DND-41 (cell line): Measurements from ENCODE around the gene SHMT2.

Source experiments
- ATAC-seq: fragments of 200-7000 bp; cut with Tn5 transposase; 3 replicates; pipeline ENCODE4 v1.9.1; 2021; ENCODE audit warnings: low read depth; ENCODE audit not compliant: insufficient read depth
- DNase-seq: peaks from one replicate; pipeline ENCODE4 v3.0.0-alpha.2; 2020
- H2AFZ ChIP-seq: 2 replicates; pipeline ENCODE4 v1.6.0; 2012; ENCODE audit warnings: low read depth, low read length
- H3K27ac ChIP-seq: 2 replicates; pipeline ENCODE4 v1.5.1; 2012; ENCODE audit warnings: low read length, inconsistent platforms
- H3K27me3 ChIP-seq: fragments of 200-600 bp; sonication (generic); 2 replicates; pipeline ENCODE4 v1.6.0; 2012; ENCODE audit warnings: low read length, mild to moderate bottlenecking, inconsistent platforms; ENCODE audit not compliant: insufficient read depth, poor library complexity
- H3K36me3 ChIP-seq: 2 replicates; pipeline ENCODE4 v1.5.1; 2012; ENCODE audit warnings: low read length, inconsistent platforms; ENCODE audit not compliant: insufficient read depth
- H3K4me1 ChIP-seq: 2 replicates; pipeline ENCODE4 v1.5.1; 2012; ENCODE audit warnings: mild to moderate bottlenecking, low read length; ENCODE audit not compliant: insufficient read depth
- H3K4me2 ChIP-seq: 2 replicates; pipeline ENCODE4 v1.6.0; 2012; ENCODE audit warnings: mild to moderate bottlenecking, moderate library complexity, low read length, inconsistent platforms; ENCODE audit not compliant: insufficient read depth
- H3K4me3 ChIP-seq, 2 experiments: fragments of 200-600 bp in 1 of 2; shearing (Covaris generic) in 1 of 2; 2 replicates each; pipeline ENCODE4 v1.5.1; 2012 to 2016; ENCODE audit warnings: inconsistent platforms in 2 of 2, low read length in 2 of 2, mild to moderate bottlenecking in 2 of 2, low read depth in 1 of 2, moderate library complexity in 1 of 2
- H3K79me2 ChIP-seq: 2 replicates; pipeline ENCODE4 v1.6.0; 2012; ENCODE audit warnings: low read length, inconsistent platforms; ENCODE audit not compliant: insufficient read depth
- H3K9ac ChIP-seq: 2 replicates; pipeline ENCODE4 v1.6.0; 2012; ENCODE audit warnings: low read depth, mild to moderate bottlenecking, inconsistent platforms, low read length, moderate library complexity
- H3K9me3 ChIP-seq: 2 replicates; pipeline ENCODE4 v1.5.1; 2012; ENCODE audit warnings: low read length, moderate library complexity, mild to moderate bottlenecking, inconsistent platforms; ENCODE audit not compliant: insufficient read depth, severe bottlenecking
- H4K20me1 ChIP-seq: 2 replicates; pipeline ENCODE4 v1.6.0; 2012; ENCODE audit warnings: low read length; ENCODE audit not compliant: insufficient read depth
- CTCF ChIP-seq: IDR thresholded peaks from 2 replicates; pipeline ENCODE4 v1.5.1; 2012; ENCODE audit warnings: borderline replicate concordance, low read length, moderate library complexity, mild to moderate bottlenecking; ENCODE audit not compliant: poor library complexity, severe bottlenecking; ENCODE audit errors: extremely low read depth
- EZH2 ChIP-seq: IDR thresholded peaks from 3 replicates; pipeline ENCODE4 v1.6.1; 2012; ENCODE audit warnings: borderline replicate concordance, low read depth, mild to moderate bottlenecking, moderate library complexity, low read length, inconsistent platforms; ENCODE audit not compliant: severe bottlenecking

The SHMT2 gene

GRCh38 chr12:57195611-57196371 lies 33.7 kb upstream of the SHMT2 start:
- H3K4me2 ChIP-seq = no peak overlapping the region
- no peak overlapping the region for H3K4me3 ChIP-seq
- no peaks in the 10 kb centered on the region for H3K36me3 ChIP-seq
- no peak overlapping the region for H3K27ac ChIP-seq
- H2AFZ ChIP-seq = no peak overlapping the region
- no peaks in the 10 kb centered on the region for H3K4me1 ChIP-seq
- H3K79me2 ChIP-seq = no peaks in the 10 kb centered on the region
- ATAC-seq (no peak), DNase-seq (no peak)
- TF ChIP-seq CTCF (peak; percentile 7), EZH2 (no peak)
- no peak overlapping the region for H3K9ac ChIP-seq
- no peaks in the 10 kb centered on the region for H3K9me3 ChIP-seq
- H3K27me3 ChIP-seq = no peaks in the 10 kb centered on the region
- H4K20me1 ChIP-seq = no peaks in the 10 kb centered on the region; the same call in 1 of the 2 replicates

- no peak for TF ChIP-seq EZH2
- Histone ChIP-seq H3K36me3 (no peaks in the 10 kb centered on the region), H3K4me1 (no peaks in the 10 kb centered on the region), H3K4me3 (no peak overlapping the region), H3K79me2 (no peaks in the 10 kb centered on the region), H3K4me2 (no peak overlapping the region), H3K9me3 (no peaks in the 10 kb centered on the region), H3K9ac (no peak overlapping the region), H3K27ac (no peak overlapping the region), H2AFZ (no peak overlapping the region), H3K27me3 (no peaks in the 10 kb centered on the region), H4K20me1 (no peaks in the 10 kb centered on the region; the same call in 1 of the 2 replicates)
- ATAC-seq = no peak
- DNase-seq = no peak
Measured at GRCh38 chr12:57196439-57196838, 33.1 kb upstream of the SHMT2 start.

- H3K4me2 ChIP-seq = no peak overlapping the region
- DNase-seq (no peak), ATAC-seq (no peak)
- H3K4me3 ChIP-seq = no peak overlapping the region
- H2AFZ ChIP-seq = no peak overlapping the region
- TF ChIP-seq CTCF = no peak
- no peaks in the 10 kb centered on the region for H3K27me3 ChIP-seq
- no peaks in the 10 kb centered on the region for H3K79me2 ChIP-seq
- H3K36me3 ChIP-seq = no peaks in the 10 kb centered on the region
- no peaks in the 10 kb centered on the region for H3K4me1 ChIP-seq
- H4K20me1 ChIP-seq = no peaks in the 10 kb centered on the region; the same call in 1 of the 2 replicates
- no peak overlapping the region for H3K27ac ChIP-seq
- no peak overlapping the region for H3K9ac ChIP-seq
- no peaks in the 10 kb centered on the region for H3K9me3 ChIP-seq
Measured at GRCh38 chr12:57196956-57197355, 32.6 kb upstream of the SHMT2 start.

GRCh38 chr12:57198329-57198728 lies 31.2 kb upstream of the SHMT2 start:
- no peak overlapping the region for H3K4me2 ChIP-seq
- TF ChIP-seq EZH2 (no peak), CTCF (no peak)
- H3K9me3 ChIP-seq = no peaks in the 10 kb centered on the region
- no peak for ATAC-seq
- no peak overlapping the region for H3K9ac ChIP-seq
- no peaks in the 10 kb centered on the region for H3K36me3 ChIP-seq
- H3K4me3 ChIP-seq = no peak overlapping the region
- H3K27me3 ChIP-seq = no peaks in the 10 kb centered on the region
- DNase-seq = no peak
- no peak overlapping the region for H3K27ac ChIP-seq
- H2AFZ ChIP-seq = no peak overlapping the region
- H3K79me2 ChIP-seq = no peaks in the 10 kb centered on the region
- no peaks in the 10 kb centered on the region for H3K4me1 ChIP-seq
- no peaks in the 10 kb centered on the region; the same call in 1 of the 2 replicates for H4K20me1 ChIP-seq
